HEK293 (cell line): Measurements from ENCODE around the gene HIGD2A.

ENCODE experiments used
- FEZF1 ChIP-seq: fragments of 450-650 bp; formaldehyde crosslinking; IDR thresholded peaks from 2 replicates; pipeline ENCODE4 v1.5.1; 2016; ENCODE audit warnings: missing biosample characterization, missing genetic modification characterization
- GLI4 ChIP-seq: fragments of 450-650 bp; formaldehyde crosslinking; IDR thresholded peaks from 2 replicates; pipeline ENCODE4 v1.5.1; 2016; ENCODE audit warnings: missing biosample characterization, missing genetic modification characterization
- HOXC10 ChIP-seq: sonication (generic); formaldehyde crosslinking; IDR thresholded peaks from 2 replicates; pipeline ENCODE4 v1.8.1; 2023; ENCODE audit warnings: mild to moderate bottlenecking, missing genetic modification reagents
- YY1 ChIP-seq: fragments of 450-650 bp; formaldehyde crosslinking; IDR thresholded peaks from 2 replicates; pipeline ENCODE4 v1.5.1; 2018; ENCODE audit warnings: missing biosample characterization, missing genetic modification characterization
- ZNF121 ChIP-seq: fragments of 450-650 bp; formaldehyde crosslinking; IDR thresholded peaks from 2 replicates; pipeline ENCODE4 v1.5.1; 2016; ENCODE audit warnings: missing biosample characterization, missing genetic modification characterization
- ZNF350 ChIP-seq: fragments of 450-650 bp; formaldehyde crosslinking; IDR thresholded peaks from 2 replicates; pipeline ENCODE4 v1.5.0; 2017; ENCODE audit warnings: missing biosample characterization, mild to moderate bottlenecking, missing genetic modification characterization
- ZNF561 ChIP-seq: fragments of 450-650 bp; IDR thresholded peaks from 2 replicates; pipeline ENCODE4 v1.5.1; 2018; ENCODE audit warnings: missing biosample characterization, missing genetic modification characterization, borderline replicate concordance
- TF ChIP-seq, protein P1 (sequence below): fragments of 450-650 bp; formaldehyde crosslinking; IDR thresholded peaks from 2 replicates; pipeline ENCODE4 v1.5.1; 2016; ENCODE audit warnings: missing biosample characterization, missing genetic modification characterization

DNA sequence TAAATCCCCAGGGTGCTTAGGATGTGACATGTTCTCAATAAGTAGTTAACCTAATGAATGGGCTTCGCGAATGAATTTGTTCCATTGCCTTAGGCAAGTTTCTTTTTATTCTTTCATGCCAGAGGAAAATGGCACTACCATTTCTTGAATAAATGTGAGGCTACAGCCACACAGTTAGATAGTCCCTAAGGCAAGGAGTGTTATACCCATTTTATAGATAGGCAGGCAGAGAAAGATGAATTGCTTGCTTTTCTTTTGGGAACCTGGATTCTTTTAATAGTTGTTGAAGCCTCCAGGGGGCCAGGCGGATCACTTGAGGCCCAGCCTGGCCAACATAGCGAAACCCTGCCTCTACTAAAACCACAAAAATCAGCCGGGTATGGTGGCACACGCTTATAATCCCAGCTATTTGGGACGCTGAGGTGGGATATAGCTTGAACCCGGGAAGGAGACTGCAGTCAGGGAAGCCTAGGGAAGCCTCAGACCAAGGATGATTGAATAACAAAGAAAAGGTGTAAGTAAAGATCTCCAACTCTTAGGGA is 1.1 kb upstream of the HIGD2A start:
- TF ChIP-seq YY1 (tag by site-specific recombination) (no peak), FEZF1 (tag by site-specific recombination) (no peak), ZNF350 (tag by site-specific recombination) (no peak), GLI4 (tag by site-specific recombination) (no peak), ZNF561 (tag by site-specific recombination) (no peak), HOXC10 (CRISPR knock-in tag) (no peak), ZNF121 (tag by site-specific recombination) (no peak)
- TF ChIP-seq, protein P1, sequence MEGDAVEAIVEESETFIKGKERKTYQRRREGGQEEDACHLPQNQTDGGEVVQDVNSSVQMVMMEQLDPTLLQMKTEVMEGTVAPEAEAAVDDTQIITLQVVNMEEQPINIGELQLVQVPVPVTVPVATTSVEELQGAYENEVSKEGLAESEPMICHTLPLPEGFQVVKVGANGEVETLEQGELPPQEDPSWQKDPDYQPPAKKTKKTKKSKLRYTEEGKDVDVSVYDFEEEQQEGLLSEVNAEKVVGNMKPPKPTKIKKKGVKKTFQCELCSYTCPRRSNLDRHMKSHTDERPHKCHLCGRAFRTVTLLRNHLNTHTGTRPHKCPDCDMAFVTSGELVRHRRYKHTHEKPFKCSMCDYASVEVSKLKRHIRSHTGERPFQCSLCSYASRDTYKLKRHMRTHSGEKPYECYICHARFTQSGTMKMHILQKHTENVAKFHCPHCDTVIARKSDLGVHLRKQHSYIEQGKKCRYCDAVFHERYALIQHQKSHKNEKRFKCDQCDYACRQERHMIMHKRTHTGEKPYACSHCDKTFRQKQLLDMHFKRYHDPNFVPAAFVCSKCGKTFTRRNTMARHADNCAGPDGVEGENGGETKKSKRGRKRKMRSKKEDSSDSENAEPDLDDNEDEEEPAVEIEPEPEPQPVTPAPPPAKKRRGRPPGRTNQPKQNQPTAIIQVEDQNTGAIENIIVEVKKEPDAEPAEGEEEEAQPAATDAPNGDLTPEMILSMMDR = no peak
